Measurements from ENCODE around the gene DDX54.

DNA sequence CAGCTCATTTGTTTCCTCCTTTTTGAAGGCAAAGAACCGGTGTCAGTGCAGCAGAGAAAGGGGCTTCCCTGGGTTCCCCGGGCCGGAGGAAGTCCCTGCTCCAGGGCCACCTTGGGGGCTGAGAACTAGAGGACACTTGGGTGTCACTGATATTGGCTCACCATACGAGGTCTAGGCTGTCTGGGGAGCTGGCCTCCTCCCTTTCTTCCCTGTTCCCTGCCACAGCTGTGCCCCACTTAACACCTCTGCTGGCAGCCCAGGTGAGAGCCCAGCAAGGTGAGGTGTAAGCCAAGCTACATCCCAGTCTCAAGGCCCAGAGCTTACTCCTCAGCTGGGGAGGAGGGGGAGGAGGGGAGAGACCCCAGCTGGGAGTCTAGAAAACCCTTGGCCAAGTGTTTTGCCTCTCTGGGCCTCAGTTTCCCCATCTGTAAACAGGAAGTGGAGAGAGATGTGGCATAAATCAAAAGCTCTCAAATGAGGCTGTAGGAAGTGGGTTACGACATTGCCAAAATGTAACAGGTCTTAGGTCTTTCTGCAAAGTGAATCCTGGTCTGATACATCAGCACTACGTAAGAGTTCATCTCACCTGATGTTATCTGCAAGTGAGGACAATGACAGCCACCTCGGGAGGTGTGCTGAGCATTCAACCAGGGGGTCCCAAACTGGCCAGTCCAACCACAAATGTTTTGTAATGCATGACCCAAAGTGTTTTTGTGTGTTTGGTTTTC is 75.2 kb downstream of the DDX54 start:
- TF ChIP-seq, protein P1, sequence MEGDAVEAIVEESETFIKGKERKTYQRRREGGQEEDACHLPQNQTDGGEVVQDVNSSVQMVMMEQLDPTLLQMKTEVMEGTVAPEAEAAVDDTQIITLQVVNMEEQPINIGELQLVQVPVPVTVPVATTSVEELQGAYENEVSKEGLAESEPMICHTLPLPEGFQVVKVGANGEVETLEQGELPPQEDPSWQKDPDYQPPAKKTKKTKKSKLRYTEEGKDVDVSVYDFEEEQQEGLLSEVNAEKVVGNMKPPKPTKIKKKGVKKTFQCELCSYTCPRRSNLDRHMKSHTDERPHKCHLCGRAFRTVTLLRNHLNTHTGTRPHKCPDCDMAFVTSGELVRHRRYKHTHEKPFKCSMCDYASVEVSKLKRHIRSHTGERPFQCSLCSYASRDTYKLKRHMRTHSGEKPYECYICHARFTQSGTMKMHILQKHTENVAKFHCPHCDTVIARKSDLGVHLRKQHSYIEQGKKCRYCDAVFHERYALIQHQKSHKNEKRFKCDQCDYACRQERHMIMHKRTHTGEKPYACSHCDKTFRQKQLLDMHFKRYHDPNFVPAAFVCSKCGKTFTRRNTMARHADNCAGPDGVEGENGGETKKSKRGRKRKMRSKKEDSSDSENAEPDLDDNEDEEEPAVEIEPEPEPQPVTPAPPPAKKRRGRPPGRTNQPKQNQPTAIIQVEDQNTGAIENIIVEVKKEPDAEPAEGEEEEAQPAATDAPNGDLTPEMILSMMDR (IDR thresholded peaks at IDR 0.05): no peak
- TF ChIP-seq POLR2A (IDR thresholded peaks at IDR 0.05): no peak
